OCI-LY7 (cell line): ENCODE data around the gene GLCE. TPM values are rescaled to one million over a fixed set of nuclear protein-coding genes. Genes with fewer than 3 reads are reported as not detected.

Source experiments
- BruUV-seq: library from RNA; stranded (reverse); fragments of 400-500 nt; replicated peaks from 2 replicates; lab custom pipeline; 2021; lab: Mats Ljungman, UMichigan
- CTCF ChIA-PET: fragments of 300-600 bp; sonication (Branson Sonifier 250); formaldehyde crosslinking; loops from one replicate; lab custom pipeline; 2022; ENCODE audit warnings: antibody characterized with exemption; ENCODE audit not compliant: unreplicated experiment; lab: Charles Lee
- POLR2A ChIA-PET: fragments of 300-600 bp; sonication (Branson Sonifier 250); formaldehyde crosslinking; loops from one replicate; lab custom pipeline; 2022; ENCODE audit warnings: antibody characterized with exemption; lab: Charles Lee
- DNase-seq: peaks from one replicate; pipeline ENCODE4 v3.0.0-alpha.2; 2015; ENCODE audit warnings: low spot score
- H2AFZ ChIP-seq: fragments of 200-600 bp; sonication (generic), shearing (Covaris generic); 2 replicates; pipeline ENCODE4 v1.6.1; 2014; ENCODE audit warnings: mild to moderate bottlenecking, antibody characterized with exemption, low read length, moderate library complexity
- H3K27ac ChIP-seq: fragments of 200-600 bp; sonication (generic); 2 replicates; pipeline ENCODE4 v1.5.1; 2014; ENCODE audit warnings: mixed run types, low read depth, mild to moderate bottlenecking, moderate library complexity, low read length, inconsistent platforms; ENCODE audit not compliant: poor library complexity, severe bottlenecking
- H3K36me3 ChIP-seq: fragments of 200-600 bp; sonication (generic); 2 replicates; pipeline ENCODE4 v1.6.1; 2014; ENCODE audit warnings: mild to moderate bottlenecking, antibody characterized with exemption, low read length, moderate library complexity, mixed read lengths; ENCODE audit not compliant: insufficient read depth
- H3K4me1 ChIP-seq: fragments of 200-600 bp; sonication (generic); 2 replicates; pipeline ENCODE4 v1.5.1; 2014; ENCODE audit warnings: mild to moderate bottlenecking, low read length; ENCODE audit not compliant: insufficient read depth, poor library complexity, severe bottlenecking
- H3K4me2 ChIP-seq: fragments of 200-600 bp; sonication (generic); 2 replicates; pipeline ENCODE4 v1.6.1; 2014; ENCODE audit warnings: mild to moderate bottlenecking, low read length
- H3K4me3 ChIP-seq: fragments of 200-600 bp; sonication (generic); 2 replicates; pipeline ENCODE4 v1.5.1; 2014; ENCODE audit warnings: mild to moderate bottlenecking, low read depth, low read length; ENCODE audit not compliant: poor library complexity, severe bottlenecking
- H3K79me2 ChIP-seq: fragments of 200-600 bp; sonication (generic); 2 replicates; pipeline ENCODE4 v1.6.1; 2016; ENCODE audit warnings: low read depth, mild to moderate bottlenecking, low read length, moderate library complexity, mixed read lengths; ENCODE audit not compliant: insufficient read depth
- H3K9me2 ChIP-seq: fragments of 200-600 bp; sonication (generic); 2 replicates; pipeline ENCODE4 v1.6.1; 2016; ENCODE audit warnings: mild to moderate bottlenecking, low read length, mixed read lengths; ENCODE audit not compliant: insufficient read depth
- H3K9me3 ChIP-seq: fragments of 200-600 bp; sonication (generic); 2 replicates; pipeline ENCODE4 v1.6.1; 2014; ENCODE audit warnings: mild to moderate bottlenecking, mixed run types, low read length, mixed read lengths
- H4K20me1 ChIP-seq: fragments of 200-600 bp; sonication (generic); 2 replicates; pipeline ENCODE4 v1.6.1; 2014; ENCODE audit warnings: mild to moderate bottlenecking, antibody characterized with exemption, low read length, moderate library complexity, mixed read lengths; ENCODE audit not compliant: insufficient read depth
- EZH2phosphoT487 ChIP-seq: fragments of 200-600 bp; sonication (generic); IDR thresholded peaks from 2 replicates; pipeline ENCODE4 v1.6.1; 2018; ENCODE audit warnings: low read depth, borderline replicate concordance, mild to moderate bottlenecking, mixed run types, antibody characterized with exemption, low read length, moderate library complexity, mixed read lengths
- intact Hi-C: fragments of 100-400 bp; cut with micrococcal nuclease; formaldehyde crosslinking; loops from one replicate; pipeline ENCODE4 v1.10.0; 2022; ENCODE audit not compliant: unreplicated experiment
- total RNA-seq, 2 experiments: library from RNA; depleted of rRNA in 1 of 2; stranded (reverse); fragments of >200 nt in 1 of 2; shearing (Covaris generic) in 1 of 2; gene quantifications; 2 replicates each; pipeline ENCODE4 v1.2.3, GENCODE V29; 2014 to 2022
- TF ChIP-seq, protein P1 (sequence below): fragments of 200-600 bp; sonication (generic); conservative IDR thresholded peaks from 2 replicates; pipeline ENCODE4 v1.5.1; 2014; ENCODE audit warnings: mild to moderate bottlenecking, antibody characterized with exemption, low read length, moderate library complexity, mixed read lengths

The GLCE gene
- total RNA-seq, 2 experiments from 2014 or later = 7.0 to 7.1 TPM

DNA sequence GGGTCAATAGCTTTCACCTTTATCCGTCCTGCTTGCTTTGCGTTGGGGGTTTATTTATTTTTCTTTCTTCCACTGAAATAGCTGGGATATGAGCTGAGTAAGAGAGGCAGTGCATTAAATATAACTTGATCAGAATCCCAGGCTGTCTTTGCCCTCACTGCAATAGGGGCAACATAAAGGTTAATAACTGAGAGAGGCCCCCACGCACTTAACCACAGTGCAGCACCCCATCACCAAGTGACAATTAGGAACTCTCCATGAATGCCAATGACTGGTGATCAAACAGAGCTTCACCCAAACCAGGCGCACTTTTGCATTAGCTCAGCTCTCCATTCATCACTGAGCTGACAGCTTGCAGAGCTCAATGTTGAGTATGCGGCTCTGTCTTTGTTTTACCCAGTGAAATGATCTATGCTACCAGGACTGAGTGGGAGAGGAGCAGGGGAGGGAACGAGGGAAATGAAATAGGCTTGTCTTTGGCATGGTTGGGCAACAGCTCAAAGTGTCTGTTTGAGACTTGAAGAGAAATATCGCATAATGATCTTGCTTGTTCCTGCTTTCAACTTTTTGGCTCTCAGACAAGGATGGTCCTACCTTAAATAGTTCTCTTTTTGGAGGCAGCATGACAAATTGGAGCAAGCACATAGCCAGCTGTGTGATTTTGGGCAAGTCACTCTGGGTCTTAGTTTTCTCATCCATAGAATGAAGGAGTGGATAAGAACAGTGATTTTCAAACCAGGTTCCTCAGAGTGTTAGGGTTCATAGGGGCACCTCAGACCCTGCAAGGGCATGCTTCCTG, 14.5 kb upstream of the GLCE start:
- CTCF ChIA-PET = no interaction called here
- H3K4me2 ChIP-seq = no peak overlapping the region
- TF ChIP-seq, protein P1, sequence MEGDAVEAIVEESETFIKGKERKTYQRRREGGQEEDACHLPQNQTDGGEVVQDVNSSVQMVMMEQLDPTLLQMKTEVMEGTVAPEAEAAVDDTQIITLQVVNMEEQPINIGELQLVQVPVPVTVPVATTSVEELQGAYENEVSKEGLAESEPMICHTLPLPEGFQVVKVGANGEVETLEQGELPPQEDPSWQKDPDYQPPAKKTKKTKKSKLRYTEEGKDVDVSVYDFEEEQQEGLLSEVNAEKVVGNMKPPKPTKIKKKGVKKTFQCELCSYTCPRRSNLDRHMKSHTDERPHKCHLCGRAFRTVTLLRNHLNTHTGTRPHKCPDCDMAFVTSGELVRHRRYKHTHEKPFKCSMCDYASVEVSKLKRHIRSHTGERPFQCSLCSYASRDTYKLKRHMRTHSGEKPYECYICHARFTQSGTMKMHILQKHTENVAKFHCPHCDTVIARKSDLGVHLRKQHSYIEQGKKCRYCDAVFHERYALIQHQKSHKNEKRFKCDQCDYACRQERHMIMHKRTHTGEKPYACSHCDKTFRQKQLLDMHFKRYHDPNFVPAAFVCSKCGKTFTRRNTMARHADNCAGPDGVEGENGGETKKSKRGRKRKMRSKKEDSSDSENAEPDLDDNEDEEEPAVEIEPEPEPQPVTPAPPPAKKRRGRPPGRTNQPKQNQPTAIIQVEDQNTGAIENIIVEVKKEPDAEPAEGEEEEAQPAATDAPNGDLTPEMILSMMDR = no peak
- TF ChIP-seq EZH2phosphoT487 = no peak

DNA sequence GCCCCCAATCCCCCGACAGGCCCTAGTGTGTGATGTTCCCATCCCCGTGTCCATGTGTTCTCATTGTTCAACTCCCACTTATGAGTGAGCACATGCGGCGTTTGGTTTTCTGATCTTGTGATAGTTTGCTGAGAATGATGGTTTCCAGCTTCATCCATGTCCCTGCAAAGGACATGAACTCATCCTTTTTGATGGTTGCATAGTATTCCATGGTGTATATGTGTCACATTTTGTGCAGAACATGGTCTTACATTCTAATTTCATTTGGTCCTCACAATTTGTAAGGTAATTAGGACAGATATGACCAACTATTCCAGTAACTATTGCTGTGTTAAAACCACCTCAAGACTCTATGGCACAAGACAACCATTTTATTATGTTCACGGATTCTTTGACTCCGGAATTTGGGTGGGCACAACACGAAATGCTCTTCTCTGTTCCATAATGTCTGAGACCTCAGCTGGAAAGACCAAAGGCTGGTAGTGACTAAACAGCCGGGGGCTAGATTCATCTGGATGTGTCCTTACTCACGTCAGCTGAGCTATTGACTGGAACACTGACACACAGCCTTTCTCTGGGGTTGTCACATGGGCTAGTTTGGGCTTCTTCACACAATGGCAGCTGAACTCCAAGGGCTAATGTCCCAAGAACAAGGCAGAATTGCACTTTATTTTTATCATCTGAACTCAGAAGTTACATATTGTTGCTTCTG, 13.6 kb upstream of the GLCE start:
- CTCF ChIA-PET = no interaction called here
- intact Hi-C loops = no loop called here

More for the DNA sequence above, 14.5 kb upstream of the GLCE start:
- no TSS peak for BruUV-seq
- Histone ChIP-seq H3K9me3 (no peaks in the 10 kb centered on the region), H3K36me3 (no peaks in the 10 kb centered on the region), H3K79me2 (no peaks in the 10 kb centered on the region), H3K4me1 (no peaks in the 10 kb centered on the region), H3K27ac (no peak overlapping the region), H2AFZ (no peak overlapping the region), H4K20me1 (no peaks in the 10 kb centered on the region), H3K9me2 (no peaks in the 10 kb centered on the region), H3K4me3 (no peak overlapping the region)
- intact Hi-C loops = no loop called here
- no peak for DNase-seq
- POLR2A ChIA-PET = no interaction called here

More for the DNA sequence above, 13.6 kb upstream of the GLCE start:
- no TSS peak for BruUV-seq
- TF ChIP-seq, protein P1 = no peak
- no peak for TF ChIP-seq EZH2phosphoT487
- no peaks in the 10 kb centered on the region for H3K9me2 ChIP-seq
- H3K4me2 ChIP-seq = no peak overlapping the region
- no peaks in the 10 kb centered on the region for H4K20me1 ChIP-seq
- H3K27ac ChIP-seq = no peak overlapping the region
- no peak overlapping the region for H3K4me3 ChIP-seq
- no peak for DNase-seq
- no peak overlapping the region for H2AFZ ChIP-seq
- no peaks in the 10 kb centered on the region for H3K9me3 ChIP-seq
- H3K79me2 ChIP-seq = no peaks in the 10 kb centered on the region
- no peaks in the 10 kb centered on the region for H3K36me3 ChIP-seq
- POLR2A ChIA-PET = no interaction called here
- H3K4me1 ChIP-seq = no peaks in the 10 kb centered on the region
